Lower leg skin (tissue), 4 donors: ENCODE data around the gene DDX39B. TPM values are rescaled to one million over a fixed set of nuclear protein-coding genes. Genes with fewer than 3 reads are reported as not detected.
A peak's percentile ranks its signal among the peaks of the same experiment; 100 is the strongest.
"Not testable (repeated sequence)": the region's sequence is repeated elsewhere in the genome, so short reads cannot be mapped to it uniquely, and the experiment has no call there.

Source experiments
- DNase-seq, 2 donors: peaks; one replicate each; pipeline ENCODE4 v3.0.0-alpha.2; 2019; ENCODE audit warnings: low spot score in 2 of 2
- H3K4me3 ChIP-seq: fragments of 200-600 bp; sonication (generic); 2 replicates; pipeline ENCODE4 v1.5.1; 2017; ENCODE audit warnings: mild to moderate bottlenecking, low read depth; ENCODE audit not compliant: poor library complexity, severe bottlenecking
- CTCF ChIP-seq, 3 donors: fragments of 450-650 bp; IDR thresholded peaks; one replicate each; pipeline ENCODE4 v1.5.1; 2016; ENCODE audit warnings: antibody characterized with exemption in 3 of 3, mild to moderate bottlenecking in 3 of 3, moderate library complexity in 2 of 3
- POLR2A ChIP-seq, 2 donors: fragments of 450-650 bp; IDR thresholded peaks; one replicate each; pipeline ENCODE4 v1.6.1; 2016 to 2017; ENCODE audit warnings: antibody characterized with exemption in 2 of 2, mild to moderate bottlenecking in 1 of 2, moderate library complexity in 1 of 2
- WGBS, 2 donors: methylation state at CpG; one replicate each; pipeline ENCODE4 v1.1.5; 2018; 5-methylcytosine and 5-hydroxymethylcytosine counted together
- intact Hi-C: fragments of 100-400 bp; cut with DNase I; formaldehyde crosslinking; loops from one replicate; pipeline ENCODE4 v1.15.0; 2023; ENCODE audit warnings: low total_unique reads
- total RNA-seq, 4 donors: library from RNA; depleted of rRNA; stranded (reverse); fragments of >200 nt; gene quantifications; one replicate each; pipeline ENCODE4 v1.1.0, GENCODE V29; 2016

DDX39B gene
- total RNA-seq, 4 donors from 2014 or later, result 176 to 355 (median 238) TPM

- no peak for TF ChIP-seq POLR2A (IDR thresholded peaks at IDR 0.05)
- peak in 1 of 2 donors; percentile 7 for DNase-seq
- H3K4me3 ChIP-seq, result no peak overlapping the region
- intact Hi-C loops, result no loop called here
- 78 to 86% methylated on average over 4 of the region's 4 CpGs for WGBS, 2 donors
Measured at GRCh38 chr6:31489086-31489485, 52.7 kb downstream of the DDX39B start.

GRCh38 chr6:31487674-31488073 lies 54.1 kb downstream of the DDX39B start:
- WGBS, 2 donors, result 76 to 84% methylated on average over 4 to 6 of the region's 6 CpGs
- intact Hi-C loops, DNase-seq, H3K4me3 ChIP-seq: not testable (repeated sequence)

DNA sequence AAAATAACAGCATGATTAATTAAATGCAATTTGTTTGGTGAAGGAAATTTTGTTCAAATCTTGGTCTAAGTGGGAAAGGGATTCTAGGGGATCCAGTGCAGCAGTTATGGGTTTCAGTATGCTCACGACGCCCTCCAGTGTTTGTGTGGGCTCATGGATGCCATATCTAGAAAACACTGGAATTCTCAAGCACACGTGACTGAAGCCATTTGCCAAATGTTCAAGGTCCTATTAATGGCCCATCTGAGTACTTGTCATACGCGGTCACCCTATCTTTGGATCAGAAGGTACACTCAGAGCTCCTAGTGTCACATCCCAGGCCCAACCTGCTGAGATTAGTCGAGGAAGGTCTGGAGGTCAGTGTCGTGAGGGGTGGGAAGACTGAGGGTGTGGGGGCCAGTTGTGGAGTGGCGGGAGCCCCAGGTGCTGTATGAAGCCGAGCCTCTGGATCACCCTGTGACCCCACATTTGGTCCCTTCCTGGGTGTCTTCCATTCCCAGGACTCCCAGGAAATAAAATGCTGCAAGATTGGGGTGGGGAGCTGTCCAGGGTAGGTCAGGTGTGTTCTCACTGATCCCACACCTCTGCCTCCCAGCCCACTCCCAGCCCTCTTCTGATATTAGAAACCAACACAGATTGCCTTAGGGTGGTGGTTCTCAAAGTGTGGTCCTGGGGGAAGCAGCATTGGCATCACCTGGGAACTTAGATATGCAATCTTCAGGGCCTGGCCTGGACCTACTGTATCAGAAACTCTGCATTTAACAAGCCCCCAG lies 55.6 kb downstream of the DDX39B start:
- DNase-seq, result peak in 1 of 2 donors; percentile 2
- intact Hi-C loops, H3K4me3 ChIP-seq: not testable (repeated sequence)
- 50 to 54% methylated on average over 2 of the region's 9 CpGs for WGBS, 2 donors

DNA sequence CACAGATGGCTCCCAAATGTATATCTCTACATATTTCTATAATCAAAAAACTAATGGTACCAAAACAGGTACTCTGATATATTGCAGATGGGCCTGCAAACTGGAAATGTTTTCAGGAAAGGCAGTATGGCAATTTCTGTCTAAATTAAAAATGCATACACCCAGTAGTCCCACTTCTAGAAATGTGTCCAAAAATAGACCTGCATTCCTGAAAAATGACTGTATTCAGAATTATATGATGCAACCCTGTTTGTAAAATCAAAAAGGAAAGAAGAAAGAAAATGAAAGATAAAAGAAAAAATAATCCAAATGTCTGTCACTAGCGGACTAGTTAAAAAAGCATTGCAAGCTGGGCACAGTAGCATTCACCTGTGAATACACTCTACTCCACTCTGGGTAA lies 56.7 kb downstream of the DDX39B start:
- no peak for DNase-seq
- H3K4me3 ChIP-seq, result no peak overlapping the region
- no peak for TF ChIP-seq POLR2A (IDR thresholded peaks at IDR 0.05)
- TF ChIP-seq CTCF (IDR thresholded peaks at IDR 0.05), result no peak
- 78 to 86% methylated on average over 1 of the region's 1 CpG for WGBS, 2 donors
- intact Hi-C loops, result no loop called here

- no peak for DNase-seq
- TF ChIP-seq CTCF (IDR thresholded peaks at IDR 0.05), result no peak
- TF ChIP-seq POLR2A (IDR thresholded peaks at IDR 0.05), result no peak
- WGBS, 2 donors, result 52 to 75% methylated on average over 2 of the region's 2 CpGs
- H3K4me3 ChIP-seq, result no peak overlapping the region
- intact Hi-C loops, result no loop called here
Measured at GRCh38 chr6:31483392-31483791, 58.4 kb downstream of the DDX39B start.

DNA sequence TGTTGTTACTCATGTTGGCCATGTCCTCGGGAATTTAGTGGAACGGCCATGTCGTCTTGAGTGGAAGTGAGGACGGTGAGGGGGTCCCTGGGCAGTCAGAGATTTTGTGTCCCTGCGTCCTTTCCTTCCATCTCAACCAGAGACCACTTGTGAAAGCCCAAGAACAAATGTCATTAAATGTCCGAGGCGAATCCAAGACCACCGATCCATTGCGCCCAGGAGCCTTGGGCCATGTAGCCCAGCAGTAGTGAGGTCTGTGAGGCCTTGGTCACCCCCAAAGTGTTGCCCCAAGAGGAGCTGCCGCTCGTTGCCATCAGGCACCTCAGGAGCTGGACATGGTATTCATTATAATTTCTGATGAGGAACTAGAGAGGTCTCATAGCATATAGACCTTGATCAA lies 61.2 kb downstream of the DDX39B start:
- no peak for DNase-seq

More for the DNA sequence above, 61.2 kb downstream of the DDX39B start:
- WGBS, 2 donors, result 84 to 89% methylated on average over 11 of the region's 11 CpGs
- no peak for TF ChIP-seq CTCF (IDR thresholded peaks at IDR 0.05)
- TF ChIP-seq POLR2A (IDR thresholded peaks at IDR 0.05), result no peak
- H3K4me3 ChIP-seq, result no peak overlapping the region
- intact Hi-C loops, result no loop called here

Other genes starting within 250 kb of the DDX39B start
- 1,000 to 10,000 TPM; 1,061 to 2,090 (median 1,325) TPM for gene HLA-B, start 184.8 kb downstream of the DDX39B start, total RNA-seq
- gene MICA, start 138.4 kb downstream of the DDX39B start, total RNA-seq, result 10 to 100 TPM in 3 of 4 donors, 1 to 10 TPM in 1; 7.7 to 21.7 (median 13.9) TPM
- gene MICB, start 43.9 kb downstream of the DDX39B start, total RNA-seq, result 1 to 10 TPM in 2 of 4 donors, under 1 TPM in 2; 0.61 to 2.6 (median 1.2) TPM
- gene MCCD1, start 13.0 kb downstream of the DDX39B start, total RNA-seq, result not detected
- gene ATP6V1G2, start 4.6 kb upstream of the DDX39B start, total RNA-seq, result 1 to 10 TPM in 1 of 4 donors, under 1 TPM in 1, not detected in 2; 0.46 to 1.3 TPM
- 10 to 100 TPM; 25.2 to 44.4 (median 28.5) TPM for gene NFKBIL1, start 5.6 kb upstream of the DDX39B start, total RNA-seq
- gene LTA, start 30.3 kb upstream of the DDX39B start, total RNA-seq, result not detected
- gene TNF, start 33.6 kb upstream of the DDX39B start, total RNA-seq, result 1 to 10 TPM in 1 of 4 donors, under 1 TPM in 3; 0.38 to 1.4 (median 0.59) TPM
- 1 to 10 TPM in 1 of 4 donors, not detected in 3; 1.1 TPM for gene LTB, start 40.4 kb upstream of the DDX39B start, total RNA-seq
- gene LST1, start 44.3 kb upstream of the DDX39B start, total RNA-seq, result 1 to 10 TPM; 1.6 to 7.0 (median 4.4) TPM
- not detected for gene NCR3, start 51.0 kb upstream of the DDX39B start, total RNA-seq
- gene AIF1, start 73.2 kb upstream of the DDX39B start, total RNA-seq, result 10 to 100 TPM in 1 of 4 donors, 1 to 10 TPM in 3; 4.8 to 13.7 (median 7.2) TPM
- gene PRRC2A, start 78.7 kb upstream of the DDX39B start, total RNA-seq, result 100 to 1,000 TPM in 1 of 4 donors, 10 to 100 TPM in 3; 57.4 to 131 (median 73.7) TPM
- gene BAG6, start 110.7 kb upstream of the DDX39B start, total RNA-seq, result 100 to 1,000 TPM; 255 to 338 (median 287) TPM
- 1 to 10 TPM; 1.7 to 7.2 (median 2.5) TPM for gene APOM, start 113.9 kb upstream of the DDX39B start, total RNA-seq
- gene C6orf47, start 118.8 kb upstream of the DDX39B start, total RNA-seq, result 10 to 100 TPM; 35.8 to 39.9 (median 37.2) TPM
- gene GPANK1, start 123.0 kb upstream of the DDX39B start, total RNA-seq, result 10 to 100 TPM; 22.3 to 32.5 (median 24.3) TPM
- 100 to 1,000 TPM; 328 to 447 (median 416) TPM for gene CSNK2B, start 124.1 kb upstream of the DDX39B start, total RNA-seq
- gene LY6G5B, start 128.0 kb upstream of the DDX39B start, total RNA-seq, result 10 to 100 TPM in 1 of 4 donors, 1 to 10 TPM in 3; 4.2 to 21.3 (median 7.1) TPM
- 1 to 10 TPM in 1 of 4 donors, not detected in 3; 1.6 TPM for gene LY6G5C, start 139.1 kb upstream of the DDX39B start, total RNA-seq
- gene ABHD16A, start 161.3 kb upstream of the DDX39B start, total RNA-seq, result 10 to 100 TPM; 49.9 to 61.8 (median 52.0) TPM
- gene LY6G6F, start 164.9 kb upstream of the DDX39B start, total RNA-seq, result not detected
- 1 to 10 TPM in 1 of 4 donors, not detected in 3; 9.5 TPM for gene LY6G6D, start 173.3 kb upstream of the DDX39B start, total RNA-seq
- gene LY6G6C, start 179.7 kb upstream of the DDX39B start, total RNA-seq, result 100 to 1,000 TPM; 189 to 513 (median 237) TPM
- gene MPIG6B, start 181.4 kb upstream of the DDX39B start, total RNA-seq, result 10 to 100 TPM in 1 of 4 donors, 1 to 10 TPM in 3; 6.0 to 10.5 (median 7.9) TPM
- gene DDAH2, start 187.3 kb upstream of the DDX39B start, total RNA-seq, result 100 to 1,000 TPM in 3 of 4 donors, 10 to 100 TPM in 1; 65.7 to 124 (median 106) TPM
- gene CLIC1, start 194.5 kb upstream of the DDX39B start, total RNA-seq, result 100 to 1,000 TPM; 293 to 430 (median 393) TPM
- 10 to 100 TPM in 3 of 4 donors, 1 to 10 TPM in 1; 7.8 to 13.8 (median 11.4) TPM for gene MSH5, start 198.0 kb upstream of the DDX39B start, total RNA-seq
- gene SAPCD1, start 220.7 kb upstream of the DDX39B start, total RNA-seq, result 10 to 100 TPM; 25.3 to 80.6 (median 55.3) TPM
- 1 to 10 TPM in 3 of 4 donors, under 1 TPM in 1; 0.49 to 4.8 (median 1.4) TPM for gene VWA7, start 235.3 kb upstream of the DDX39B start, total RNA-seq